Ishikawa (cell line): Measurements from ENCODE around the gene ZNF212.

Experiments used
- CEBPB ChIP-seq: IDR thresholded peaks from 2 replicates; pipeline ENCODE4 v1.6.1; 2012
- CREB1 ChIP-seq: IDR thresholded peaks from 2 replicates; pipeline ENCODE4 v1.6.1; 2012; ENCODE audit warnings: low read depth
- EGR1 ChIP-seq: IDR thresholded peaks from 2 replicates; pipeline ENCODE4 v1.6.1; 2012
- EP300 ChIP-seq: IDR thresholded peaks from 2 replicates; pipeline ENCODE4 v1.6.1; 2012; ENCODE audit warnings: borderline replicate concordance
- FOXM1 ChIP-seq: IDR thresholded peaks from 2 replicates; pipeline ENCODE4 v1.6.1; 2012; ENCODE audit warnings: low read depth, borderline replicate concordance
- MAX ChIP-seq: IDR thresholded peaks from 2 replicates; pipeline ENCODE4 v1.6.1; 2012
- NFIC ChIP-seq: IDR thresholded peaks from 2 replicates; pipeline ENCODE4 v1.6.1; 2012
- RAD21 ChIP-seq: IDR thresholded peaks from 2 replicates; pipeline ENCODE4 v1.6.1; 2012; ENCODE audit warnings: low read depth
- REST ChIP-seq: IDR thresholded peaks from 2 replicates; pipeline ENCODE4 v1.6.1; 2012; ENCODE audit warnings: low read depth, mild to moderate bottlenecking
- TAF1 ChIP-seq: IDR thresholded peaks from 2 replicates; pipeline ENCODE4 v1.6.1; 2012; ENCODE audit warnings: low read depth, mild to moderate bottlenecking
- TCF12 ChIP-seq: IDR thresholded peaks from 2 replicates; pipeline ENCODE4 v1.6.1; 2012; ENCODE audit warnings: low read depth
- TEAD4 ChIP-seq: IDR thresholded peaks from 2 replicates; pipeline ENCODE4 v1.6.1; 2012
- USF1 ChIP-seq: IDR thresholded peaks from 2 replicates; pipeline ENCODE4 v1.6.1; 2012
- YY1 ChIP-seq: IDR thresholded peaks from 2 replicates; pipeline ENCODE4 v1.6.1; 2012; ENCODE audit warnings: low read depth
- ZBTB7A ChIP-seq: IDR thresholded peaks from 2 replicates; pipeline ENCODE4 v1.6.1; 2012; ENCODE audit warnings: low read depth

Gene ZNF212

GRCh38 chr7:149280151-149280550 lies 40.7 kb downstream of the ZNF212 start:
- TF ChIP-seq TCF12 (no peak), YY1 (no peak), RAD21 (no peak)

- TF ChIP-seq MAX (no peak), USF1 (no peak), REST (no peak), NFIC (no peak), TEAD4 (no peak), EP300 (no peak)
Measured at GRCh38 chr7:149280661-149281507, 41.4 kb downstream of the ZNF212 start.

- TF ChIP-seq REST (no peak), TCF12 (no peak), CREB1 (no peak), ZBTB7A (no peak), EGR1 (no peak), MAX (no peak), EP300 (no peak)
Measured at GRCh38 chr7:149281508-149282330, 42.3 kb downstream of the ZNF212 start.

GRCh38 chr7:149282331-149282655 lies 42.8 kb downstream of the ZNF212 start:
- TF ChIP-seq TEAD4: no peak
- TF ChIP-seq NFIC: no peak

- TF ChIP-seq ZBTB7A: no peak
- TF ChIP-seq FOXM1: no peak
- TF ChIP-seq TCF12: no peak
- TF ChIP-seq USF1: no peak
- TF ChIP-seq TAF1: no peak
- TF ChIP-seq CEBPB: no peak
- no peak for TF ChIP-seq MAX
- no peak for TF ChIP-seq YY1
- TF ChIP-seq EP300: no peak
- no peak for TF ChIP-seq CREB1
- TF ChIP-seq TEAD4: no peak
- TF ChIP-seq REST: no peak
- TF ChIP-seq EGR1: no peak
- TF ChIP-seq NFIC: no peak
- no peak for TF ChIP-seq RAD21
Measured at GRCh38 chr7:149283321-149283720, 43.9 kb downstream of the ZNF212 start.
